ENCODE measurements around the gene TCF7.

TCF7 gene

DNA sequence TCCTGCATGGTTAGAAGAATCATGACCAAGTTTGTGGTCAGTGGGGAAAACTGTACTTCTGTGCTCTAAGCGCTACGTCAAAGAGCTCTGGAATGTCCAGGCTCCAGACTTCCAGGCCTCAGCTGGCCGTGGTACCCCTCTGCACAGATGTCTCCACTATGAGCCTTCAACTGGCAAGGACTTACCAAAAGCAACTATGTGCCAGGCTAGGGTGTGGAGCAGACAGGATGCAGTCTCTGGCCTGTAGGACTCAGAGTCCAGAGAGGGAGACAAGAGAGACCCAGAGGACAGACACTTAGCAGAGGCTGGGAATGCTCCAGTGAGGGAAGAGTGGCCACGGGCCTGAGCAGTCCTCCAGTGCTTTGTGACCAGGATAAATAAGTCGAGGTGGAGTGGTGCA is 31.0 kb upstream of the TCF7 start:
- ChIA-PET POLR2A (no interaction called here), CTCF (interaction anchor here (0.7 to 2.1 kb wide), 5 partner anchors 19 to 57 kb away, joined by 3 to 19 read pairs (median 4); no protein-coding TSS in a partner anchor)
- DNase-seq (ENCODE audit: low read depth, low spot score): no peak
- H3K4me3 ChIP-seq (ENCODE audit: low read depth, low read length): no peak overlapping the region
- TF ChIP-seq, protein P1, sequence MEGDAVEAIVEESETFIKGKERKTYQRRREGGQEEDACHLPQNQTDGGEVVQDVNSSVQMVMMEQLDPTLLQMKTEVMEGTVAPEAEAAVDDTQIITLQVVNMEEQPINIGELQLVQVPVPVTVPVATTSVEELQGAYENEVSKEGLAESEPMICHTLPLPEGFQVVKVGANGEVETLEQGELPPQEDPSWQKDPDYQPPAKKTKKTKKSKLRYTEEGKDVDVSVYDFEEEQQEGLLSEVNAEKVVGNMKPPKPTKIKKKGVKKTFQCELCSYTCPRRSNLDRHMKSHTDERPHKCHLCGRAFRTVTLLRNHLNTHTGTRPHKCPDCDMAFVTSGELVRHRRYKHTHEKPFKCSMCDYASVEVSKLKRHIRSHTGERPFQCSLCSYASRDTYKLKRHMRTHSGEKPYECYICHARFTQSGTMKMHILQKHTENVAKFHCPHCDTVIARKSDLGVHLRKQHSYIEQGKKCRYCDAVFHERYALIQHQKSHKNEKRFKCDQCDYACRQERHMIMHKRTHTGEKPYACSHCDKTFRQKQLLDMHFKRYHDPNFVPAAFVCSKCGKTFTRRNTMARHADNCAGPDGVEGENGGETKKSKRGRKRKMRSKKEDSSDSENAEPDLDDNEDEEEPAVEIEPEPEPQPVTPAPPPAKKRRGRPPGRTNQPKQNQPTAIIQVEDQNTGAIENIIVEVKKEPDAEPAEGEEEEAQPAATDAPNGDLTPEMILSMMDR (IDR thresholded peaks at IDR 0.05; ENCODE audit: insufficient read depth, low read length, missing control alignments): no peak

GRCh38 chr5:134084022-134084565 is 30.4 kb upstream of the TCF7 start:
- CTCF ChIA-PET: interaction anchor here (1.2 to 2.1 kb wide), 5 partner anchors 12 to 56 kb away, joined by 3 to 19 read pairs (median 4); no protein-coding TSS in a partner anchor
- POLR2A ChIA-PET: no interaction called here

GRCh38 chr5:134084570-134084969 is 29.9 kb upstream of the TCF7 start:
- ChIA-PET CTCF (interaction anchor here (1.2 to 2.1 kb wide), 6 partner anchors 11 to 56 kb away, joined by 3 to 19 read pairs (median 4); no protein-coding TSS in a partner anchor), POLR2A (no interaction called here)
- H3K4me3 ChIP-seq (ENCODE audit: low read depth, low read length): no peak overlapping the region
- TF ChIP-seq, protein P1 (IDR thresholded peaks at IDR 0.05; ENCODE audit: insufficient read depth, low read length, missing control alignments): no peak
- DNase-seq (ENCODE audit: low read depth, low spot score): no peak

More at GRCh38 chr5:134084022-134084565, 30.4 kb upstream of the TCF7 start:
- no peak overlapping the region for H3K4me3 ChIP-seq (ENCODE audit: low read depth, low read length)
- no peak for DNase-seq (ENCODE audit: low read depth, low spot score)
- TF ChIP-seq, protein P1 (IDR thresholded peaks at IDR 0.05; ENCODE audit: insufficient read depth, low read length, missing control alignments): no peak

DNA sequence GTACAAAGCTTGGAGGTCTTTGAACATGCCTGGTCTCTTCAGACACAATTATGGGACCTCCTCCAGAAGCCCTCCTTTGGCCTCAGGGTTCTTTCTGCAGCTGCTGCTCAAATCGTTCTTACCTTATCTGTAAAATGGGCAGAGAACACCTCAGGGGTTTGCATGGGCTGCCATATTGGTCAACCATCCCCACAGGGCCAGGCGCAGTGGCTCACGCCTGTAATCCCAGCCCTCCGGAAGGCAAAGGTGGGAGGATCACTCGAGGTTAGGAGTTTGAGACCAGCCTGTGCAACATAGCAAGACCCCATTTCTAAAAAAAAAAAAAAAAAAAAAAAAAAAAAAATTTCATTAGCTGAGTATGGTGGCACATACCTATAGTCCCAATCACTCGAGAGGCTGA is 29.1 kb upstream of the TCF7 start:
- TF ChIP-seq, protein P1 (IDR thresholded peaks at IDR 0.05; ENCODE audit: insufficient read depth, low read length, missing control alignments): no peak
- ChIA-PET POLR2A (no interaction called here), CTCF (interaction anchor here (1.3 to 2.1 kb wide), 5 partner anchors 10 to 55 kb away, joined by 3 to 19 read pairs (median 4); no protein-coding TSS in a partner anchor)
- DNase-seq (ENCODE audit: low read depth, low spot score): no peak
- no peak overlapping the region for H3K4me3 ChIP-seq (ENCODE audit: low read depth, low read length)

GRCh38 chr5:134086225-134086942 is 28.1 kb upstream of the TCF7 start:
- H3K4me3 ChIP-seq (ENCODE audit: low read depth, low read length): no peak overlapping the region
- ChIA-PET CTCF (interaction anchor here (0.8 to 1.5 kb wide), 3 partner anchors 14 to 47 kb away, joined by 3 to 4 read pairs (median 3); no protein-coding TSS in a partner anchor), POLR2A (no interaction called here)
- no peak for DNase-seq (ENCODE audit: low read depth, low spot score)
- TF ChIP-seq, protein P1 (IDR thresholded peaks at IDR 0.05; ENCODE audit: insufficient read depth, low read length, missing control alignments): no peak

- ChIA-PET CTCF (interaction anchor here (0.8 to 1.3 kb wide), 2 partner anchors 42 to 47 kb away, joined by 3 to 4 read pairs; no protein-coding TSS in a partner anchor), POLR2A (no interaction called here)
- no peak for DNase-seq (ENCODE audit: low read depth, low spot score)
- TF ChIP-seq, protein P1 (IDR thresholded peaks at IDR 0.05; ENCODE audit: insufficient read depth, low read length, missing control alignments): no peak
- no peak overlapping the region for H3K4me3 ChIP-seq (ENCODE audit: low read depth, low read length)
These were observed 27.6 kb upstream of the TCF7 start for GRCh38 chr5:134086943-134087305.
